ENCODE data around the gene TBL1Y. TPM values are rescaled to one million over a fixed set of nuclear protein-coding genes. Genes with fewer than 3 reads are reported as not detected.
"Not testable (repeated sequence)": the region's sequence is repeated elsewhere in the genome, so short reads cannot be mapped to it uniquely, and the experiment has no call there.

Gene TBL1Y
- not detected in 2 replicates for total RNA-seq (2021)
- not detected for Bru-seq, nascent RNA
- BruChase-seq, experiment 1, labeled RNA remaining after a 2-hour chase, result not detected
- BruChase-seq, experiment 2, labeled RNA remaining after a 6-hour chase, result percentile 0 among the genes with signal in this experiment
- long read RNA-seq, result 0 reads

GRCh38 chrY:6910372-6911252, at the start of gene TBL1Y:
Gene TBL1Y (plus strand): TSS chrY:6910697. CDS start chrY:7025085, 114,388 bp downstream.
- Histone ChIP-seq H3K27me3 (replicated peaks; ENCODE audit: insufficient read depth, low read depth, low read length, poor library complexity) (no peaks in the 10 kb centered on the region), H3K4me3 (ENCODE audit: low read depth, low read length, poor library complexity, severe bottlenecking) (no peak within 1 kb of the TSS), H3K4me1 (ENCODE audit: insufficient read depth, low read length, poor library complexity, severe bottlenecking) (no peaks in the 10 kb centered on the region), H3K9me3 (ENCODE audit: low read depth, low read length, poor library complexity, severe bottlenecking) (no peaks in the 10 kb centered on the region), H3K36me3 (ENCODE audit: insufficient read depth, low read length, poor library complexity, severe bottlenecking) (no peaks in the 10 kb centered on the region), H3K27ac (ENCODE audit: low read depth, low read length, poor library complexity, severe bottlenecking) (no peak within 1 kb of the TSS)
- BruUV-seq (replicated peaks), result no TSS peak
- intact Hi-C loops (cut with micrococcal nuclease; ENCODE audit: unreplicated experiment), result no loop called here
- CTCF ChIA-PET, result no interaction called here
- DNase-seq (ENCODE audit: low spot score), result no peak
- TF ChIP-seq EZH2 (IDR thresholded peaks at IDR 0.05; ENCODE audit: borderline replicate concordance, low read depth, low read length, poor library complexity, severe bottlenecking) (no peak), CTCF (conservative IDR thresholded peaks at IDR 0.05; ENCODE audit: low read depth, low read length) (no peak)
- POLR2A ChIA-PET (ENCODE audit: low non-redundant PET), result no interaction called here

- POLR2A ChIA-PET (ENCODE audit: low non-redundant PET), result no interaction called here
- H3K9me3 ChIP-seq (ENCODE audit: low read depth, low read length, poor library complexity, severe bottlenecking), result no peaks in the 10 kb centered on the region
- no peak overlapping the region for H3K4me3 ChIP-seq (ENCODE audit: low read depth, low read length, poor library complexity, severe bottlenecking)
- no TSS peak for BruUV-seq (replicated peaks)
- no peaks in the 10 kb centered on the region for H3K27me3 ChIP-seq (replicated peaks; ENCODE audit: insufficient read depth, low read depth, low read length, poor library complexity)
- CTCF ChIA-PET, result no interaction called here
- H3K27ac ChIP-seq (ENCODE audit: low read depth, low read length, poor library complexity, severe bottlenecking), result no peak overlapping the region
- DNase-seq (ENCODE audit: low spot score), result no peak
- intact Hi-C loops (cut with micrococcal nuclease; ENCODE audit: unreplicated experiment), result no loop called here
- H3K4me1 ChIP-seq (ENCODE audit: insufficient read depth, low read length, poor library complexity, severe bottlenecking), result no peaks in the 10 kb centered on the region
- TF ChIP-seq EZH2 (IDR thresholded peaks at IDR 0.05; ENCODE audit: borderline replicate concordance, low read depth, low read length, poor library complexity, severe bottlenecking) (no peak), CTCF (conservative IDR thresholded peaks at IDR 0.05; ENCODE audit: low read depth, low read length) (no peak)
- no peaks in the 10 kb centered on the region for H3K36me3 ChIP-seq (ENCODE audit: insufficient read depth, low read length, poor library complexity, severe bottlenecking)
Measured at GRCh38 chrY:6894496-6894895, 16.0 kb upstream of the TBL1Y start.

GRCh38 chrY:6895236-6895635, 15.3 kb upstream of the TBL1Y start:
- no peaks in the 10 kb centered on the region for H3K36me3 ChIP-seq (ENCODE audit: insufficient read depth, low read length, poor library complexity, severe bottlenecking)
- intact Hi-C loops (cut with micrococcal nuclease; ENCODE audit: unreplicated experiment), result no loop called here
- H3K4me1 ChIP-seq (ENCODE audit: insufficient read depth, low read length, poor library complexity, severe bottlenecking), result no peaks in the 10 kb centered on the region
- TF ChIP-seq EZH2 (IDR thresholded peaks at IDR 0.05; ENCODE audit: borderline replicate concordance, low read depth, low read length, poor library complexity, severe bottlenecking) (no peak), CTCF (conservative IDR thresholded peaks at IDR 0.05; ENCODE audit: low read depth, low read length) (no peak)
- H3K4me3 ChIP-seq (ENCODE audit: low read depth, low read length, poor library complexity, severe bottlenecking), result no peak overlapping the region
- no peaks in the 10 kb centered on the region for H3K27me3 ChIP-seq (replicated peaks; ENCODE audit: insufficient read depth, low read depth, low read length, poor library complexity)
- H3K27ac ChIP-seq (ENCODE audit: low read depth, low read length, poor library complexity, severe bottlenecking), result no peak overlapping the region
- CTCF ChIA-PET, result no interaction called here
- DNase-seq (ENCODE audit: low spot score), result no peak
- BruUV-seq (replicated peaks), result no TSS peak
- POLR2A ChIA-PET (ENCODE audit: low non-redundant PET), result no interaction called here
- H3K9me3 ChIP-seq (ENCODE audit: low read depth, low read length, poor library complexity, severe bottlenecking), result no peaks in the 10 kb centered on the region

GRCh38 chrY:6902116-6902515, 8.4 kb upstream of the TBL1Y start:
- POLR2A ChIA-PET (ENCODE audit: low non-redundant PET); intact Hi-C loops (cut with micrococcal nuclease; ENCODE audit: unreplicated experiment); BruUV-seq (replicated peaks): not testable (repeated sequence)

More at GRCh38 chrY:6902116-6902515, 8.4 kb upstream of the TBL1Y start:
- H3K27me3 ChIP-seq (replicated peaks; ENCODE audit: insufficient read depth, low read depth, low read length, poor library complexity); H3K4me3 ChIP-seq (ENCODE audit: low read depth, low read length, poor library complexity, severe bottlenecking); DNase-seq (ENCODE audit: low spot score); H3K36me3 ChIP-seq (ENCODE audit: insufficient read depth, low read length, poor library complexity, severe bottlenecking); CTCF ChIA-PET; H3K4me1 ChIP-seq (ENCODE audit: insufficient read depth, low read length, poor library complexity, severe bottlenecking); H3K9me3 ChIP-seq (ENCODE audit: low read depth, low read length, poor library complexity, severe bottlenecking); H3K27ac ChIP-seq (ENCODE audit: low read depth, low read length, poor library complexity, severe bottlenecking): not testable (repeated sequence)

All from A673 (cell line).